ENCODE measurements around the gene PMCH.

DNA sequence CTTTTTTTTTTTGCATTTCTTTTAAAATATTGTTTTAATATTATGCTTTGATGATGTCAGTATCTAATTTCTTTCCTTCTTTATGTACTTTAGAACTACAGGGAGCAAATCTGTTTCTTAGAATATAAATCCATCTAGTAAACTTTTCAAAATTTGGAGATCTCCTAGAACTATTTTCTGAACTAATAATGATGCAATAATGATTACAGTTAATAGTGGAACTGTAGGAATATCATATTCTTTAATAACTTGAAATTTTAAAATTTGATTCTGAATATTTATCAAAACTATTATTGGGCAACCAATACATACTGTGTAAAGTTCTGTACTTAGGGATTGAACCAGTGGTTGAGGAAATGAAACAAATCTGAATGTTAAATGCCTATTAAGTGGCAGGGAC, 23.1 kb upstream of the PMCH start:
- no peak for TF ChIP-seq SP1 (IDR thresholded peaks at IDR 0.05)
- TF ChIP-seq CTBP1 (IDR thresholded peaks at IDR 0.05; ENCODE audit: borderline replicate concordance), result no peak
- no peak for TF ChIP-seq FOXA1 (IDR thresholded peaks at IDR 0.05)
- no peak for TF ChIP-seq BHLHE40 (IDR thresholded peaks at IDR 0.05; ENCODE audit: borderline replicate concordance)
- no peak for TF ChIP-seq TARDBP (IDR thresholded peaks at IDR 0.05)
- TF ChIP-seq ARNT (IDR thresholded peaks at IDR 0.05), result no peak
